Panc1 (cell line): ENCODE results near the gene FAXC. TPM values are rescaled to one million over a fixed set of nuclear protein-coding genes. Genes with fewer than 3 reads are reported as not detected.

Source experiments
- ATAC-seq: fragments of 200-7000 bp; cut with Tn5 transposase; 2 replicates; pipeline ENCODE4 v1.9.1; 2020; ENCODE audit warnings: mild to moderate bottlenecking, moderate library complexity
- BruUV-seq: library from RNA; stranded (reverse); fragments of 400-500 nt; replicated peaks from 2 replicates; lab custom pipeline; 2021; lab: Mats Ljungman, UMichigan
- CTCF ChIA-PET: fragments of 300-600 bp; sonication (Branson Sonifier 250); formaldehyde crosslinking; loops from one replicate; lab custom pipeline; 2022; ENCODE audit warnings: antibody characterized with exemption; lab: Charles Lee
- POLR2A ChIA-PET: fragments of 300-600 bp; sonication (Branson Sonifier 250); formaldehyde crosslinking; loops from one replicate; lab custom pipeline; 2022; ENCODE audit warnings: antibody characterized with exemption; lab: Charles Lee
- DNase-seq: peaks from one replicate; pipeline ENCODE4 v3.0.0-alpha.2; 2010; ENCODE audit warnings: low read depth, low spot score
- H3K27ac ChIP-seq: 2 replicates; pipeline ENCODE4 v1.5.1; 2011; ENCODE audit warnings: mild to moderate bottlenecking, low read length, inconsistent platforms
- H3K27me3 ChIP-seq: fragments of 200-500 bp; sonication (Bioruptor generic); 2 replicates; pipeline ENCODE4 v1.6.0; 2014; ENCODE audit warnings: low read length, inconsistent platforms; ENCODE audit not compliant: control insufficient read depth, insufficient read depth
- H3K36me3 ChIP-seq: fragments of 200-500 bp; sonication (Bioruptor generic); 2 replicates; pipeline ENCODE4 v1.5.1; 2014; ENCODE audit warnings: inconsistent platforms, mild to moderate bottlenecking, low read length, moderate library complexity; ENCODE audit not compliant: control insufficient read depth, insufficient read depth
- H3K4me1 ChIP-seq: 2 replicates; pipeline ENCODE4 v1.5.1; 2011; ENCODE audit warnings: inconsistent platforms, mild to moderate bottlenecking, low read length, moderate library complexity; ENCODE audit not compliant: control insufficient read depth, insufficient read depth
- H3K4me3 ChIP-seq, 2 experiments: 2 replicates each; pipeline ENCODE4 v1.5.1; 2011 to 2012; ENCODE audit warnings: low read depth in 2 of 2, low read length in 2 of 2, mild to moderate bottlenecking in 2 of 2, inconsistent platforms in 1 of 2, moderate library complexity in 1 of 2
- H3K9me3 ChIP-seq: fragments of 200-500 bp; sonication (Bioruptor generic); 2 replicates; pipeline ENCODE4 v1.5.1; 2014; ENCODE audit warnings: low read depth, mild to moderate bottlenecking, inconsistent platforms, low read length, moderate library complexity; ENCODE audit not compliant: control insufficient read depth, insufficient read depth
- POLR2AphosphoS5 ChIP-seq: IDR thresholded peaks from 2 replicates; pipeline ENCODE4 v1.6.1; 2012; ENCODE audit warnings: mild to moderate bottlenecking, low read depth, low read length, moderate library complexity
- SIN3A ChIP-seq: IDR thresholded peaks from 2 replicates; pipeline ENCODE4 v1.6.1; 2012; ENCODE audit warnings: low read depth, mild to moderate bottlenecking, low read length, moderate library complexity, borderline replicate concordance; ENCODE audit not compliant: insufficient read depth
- TCF7L2 ChIP-seq: IDR thresholded peaks from 2 replicates; pipeline ENCODE4 v1.6.1; 2011; ENCODE audit warnings: mild to moderate bottlenecking, low read depth, low read length, inconsistent platforms
- in situ Hi-C: cut with HindIII; loops from 2 replicates; pipeline ENCODE4 v1.10.0; 2016; ENCODE audit warnings: low sequenced_read_pairs, low pct_unique_long_range_greater_than_20kb
- intact Hi-C: fragments of 100-400 bp; cut with micrococcal nuclease; formaldehyde crosslinking; loops from one replicate; pipeline ENCODE4 v1.10.0; 2022; ENCODE audit not compliant: unreplicated experiment
- total RNA-seq: library from RNA; stranded (reverse); gene quantifications from one replicate; pipeline ENCODE4 v1.2.1, GENCODE V29; 2021; ENCODE audit not compliant: unreplicated experiment
- TF ChIP-seq, protein P1 (sequence below), 2 experiments: IDR thresholded peaks; 2 replicates each; pipeline ENCODE4 v1.6.1; 2011 to 2012; ENCODE audit warnings: low read depth in 2 of 2, control low read depth in 1 of 2, low read length in 1 of 2, mild to moderate bottlenecking in 1 of 2, moderate library complexity in 1 of 2; ENCODE audit not compliant: insufficient read depth in 1 of 2
- TF ChIP-seq, protein P2 (sequence below): fragments of 450-650 bp; IDR thresholded peaks from 2 replicates; pipeline ENCODE4 v1.5.1; 2017; ENCODE audit warnings: mild to moderate bottlenecking

Gene FAXC
- total RNA-seq, 1 experiment from 2014 or later: 9.0 TPM

DNA sequence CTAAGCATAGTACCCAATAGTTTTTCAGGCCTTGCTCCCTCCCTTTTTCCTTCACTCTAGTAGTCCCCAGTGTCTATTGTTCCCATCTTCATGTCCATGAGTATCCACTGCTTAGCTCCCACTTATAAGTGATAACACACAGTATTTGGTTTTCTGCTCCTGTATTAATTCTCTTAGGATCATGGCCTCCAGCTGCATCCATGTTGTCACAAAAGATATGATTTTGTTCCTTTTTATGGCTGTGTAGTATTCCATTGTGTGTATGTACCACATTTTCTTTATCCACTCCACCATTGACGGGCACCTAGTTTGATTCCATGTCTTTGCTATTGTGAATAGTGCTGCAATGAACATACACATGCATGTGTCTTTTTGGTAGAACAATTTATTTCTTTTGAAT lies 102.9 kb downstream of the FAXC start:
- BruUV-seq: no TSS peak
- Histone ChIP-seq H3K27ac (no peak overlapping the region), H3K27me3 (no peaks in the 10 kb centered on the region; the same call in 1 of the 2 replicates), H3K4me3 (no peak overlapping the region), H3K36me3 (no peaks in the 10 kb centered on the region), H3K4me1 (no peaks in the 10 kb centered on the region), H3K9me3 (no peaks in the 10 kb centered on the region)
- ChIA-PET CTCF (no interaction called here), POLR2A (no interaction called here)
- intact Hi-C loops: no loop called here
- in situ Hi-C loops: no loop called here
- no peak for ATAC-seq
- TF ChIP-seq TCF7L2 (no peak), POLR2AphosphoS5 (no peak), SIN3A (no peak)
- TF ChIP-seq, protein P1, sequence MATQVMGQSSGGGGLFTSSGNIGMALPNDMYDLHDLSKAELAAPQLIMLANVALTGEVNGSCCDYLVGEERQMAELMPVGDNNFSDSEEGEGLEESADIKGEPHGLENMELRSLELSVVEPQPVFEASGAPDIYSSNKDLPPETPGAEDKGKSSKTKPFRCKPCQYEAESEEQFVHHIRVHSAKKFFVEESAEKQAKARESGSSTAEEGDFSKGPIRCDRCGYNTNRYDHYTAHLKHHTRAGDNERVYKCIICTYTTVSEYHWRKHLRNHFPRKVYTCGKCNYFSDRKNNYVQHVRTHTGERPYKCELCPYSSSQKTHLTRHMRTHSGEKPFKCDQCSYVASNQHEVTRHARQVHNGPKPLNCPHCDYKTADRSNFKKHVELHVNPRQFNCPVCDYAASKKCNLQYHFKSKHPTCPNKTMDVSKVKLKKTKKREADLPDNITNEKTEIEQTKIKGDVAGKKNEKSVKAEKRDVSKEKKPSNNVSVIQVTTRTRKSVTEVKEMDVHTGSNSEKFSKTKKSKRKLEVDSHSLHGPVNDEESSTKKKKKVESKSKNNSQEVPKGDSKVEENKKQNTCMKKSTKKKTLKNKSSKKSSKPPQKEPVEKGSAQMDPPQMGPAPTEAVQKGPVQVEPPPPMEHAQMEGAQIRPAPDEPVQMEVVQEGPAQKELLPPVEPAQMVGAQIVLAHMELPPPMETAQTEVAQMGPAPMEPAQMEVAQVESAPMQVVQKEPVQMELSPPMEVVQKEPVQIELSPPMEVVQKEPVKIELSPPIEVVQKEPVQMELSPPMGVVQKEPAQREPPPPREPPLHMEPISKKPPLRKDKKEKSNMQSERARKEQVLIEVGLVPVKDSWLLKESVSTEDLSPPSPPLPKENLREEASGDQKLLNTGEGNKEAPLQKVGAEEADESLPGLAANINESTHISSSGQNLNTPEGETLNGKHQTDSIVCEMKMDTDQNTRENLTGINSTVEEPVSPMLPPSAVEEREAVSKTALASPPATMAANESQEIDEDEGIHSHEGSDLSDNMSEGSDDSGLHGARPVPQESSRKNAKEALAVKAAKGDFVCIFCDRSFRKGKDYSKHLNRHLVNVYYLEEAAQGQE (IDR thresholded peaks at IDR 0.05; ENCODE audit: insufficient read depth in 1 of 2, low read depth in 2 of 2, low read length in 1 of 2): no peak
- TF ChIP-seq, protein P2, sequence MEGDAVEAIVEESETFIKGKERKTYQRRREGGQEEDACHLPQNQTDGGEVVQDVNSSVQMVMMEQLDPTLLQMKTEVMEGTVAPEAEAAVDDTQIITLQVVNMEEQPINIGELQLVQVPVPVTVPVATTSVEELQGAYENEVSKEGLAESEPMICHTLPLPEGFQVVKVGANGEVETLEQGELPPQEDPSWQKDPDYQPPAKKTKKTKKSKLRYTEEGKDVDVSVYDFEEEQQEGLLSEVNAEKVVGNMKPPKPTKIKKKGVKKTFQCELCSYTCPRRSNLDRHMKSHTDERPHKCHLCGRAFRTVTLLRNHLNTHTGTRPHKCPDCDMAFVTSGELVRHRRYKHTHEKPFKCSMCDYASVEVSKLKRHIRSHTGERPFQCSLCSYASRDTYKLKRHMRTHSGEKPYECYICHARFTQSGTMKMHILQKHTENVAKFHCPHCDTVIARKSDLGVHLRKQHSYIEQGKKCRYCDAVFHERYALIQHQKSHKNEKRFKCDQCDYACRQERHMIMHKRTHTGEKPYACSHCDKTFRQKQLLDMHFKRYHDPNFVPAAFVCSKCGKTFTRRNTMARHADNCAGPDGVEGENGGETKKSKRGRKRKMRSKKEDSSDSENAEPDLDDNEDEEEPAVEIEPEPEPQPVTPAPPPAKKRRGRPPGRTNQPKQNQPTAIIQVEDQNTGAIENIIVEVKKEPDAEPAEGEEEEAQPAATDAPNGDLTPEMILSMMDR: no peak
- DNase-seq: no peak

DNA sequence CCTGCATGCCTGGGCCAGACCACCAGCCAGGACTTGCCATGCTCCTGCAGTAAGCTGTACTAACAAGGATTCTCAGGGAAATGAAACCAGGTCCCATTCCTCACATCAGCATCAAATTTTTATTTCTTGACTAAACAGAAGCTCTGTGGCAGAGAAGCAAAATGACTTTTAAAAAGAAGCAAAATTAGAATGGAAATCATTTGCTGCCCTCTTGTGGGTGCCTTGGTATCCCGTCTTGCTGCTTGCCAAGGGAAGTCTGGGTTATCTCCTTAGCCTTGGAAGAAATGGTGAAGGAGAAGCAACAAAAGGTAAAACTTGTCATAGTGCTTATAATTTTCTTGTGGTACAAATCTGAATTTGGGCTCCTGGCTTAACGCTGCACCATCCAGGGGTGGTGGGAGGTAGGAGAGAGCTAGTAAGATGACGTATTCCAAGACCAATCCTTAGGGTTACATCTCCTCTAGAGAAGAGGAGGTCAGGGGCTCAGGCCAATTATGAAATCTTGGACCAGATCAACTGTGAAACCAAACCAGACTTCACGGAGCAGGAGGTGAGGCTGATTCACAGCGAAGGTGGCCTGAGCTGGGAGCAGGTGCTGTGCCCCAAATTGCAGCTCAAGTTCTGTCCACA lies 107.5 kb downstream of the FAXC start:
- ChIA-PET CTCF (interaction anchor here (0.6 kb wide), 1 partner anchor 46 kb away, joined by 3 read pairs; no protein-coding TSS in a partner anchor), POLR2A (interaction anchor here (0.5 kb wide), 1 partner anchor 974 kb away, joined by 18 read pairs; no protein-coding TSS in a partner anchor)
- BruUV-seq: no TSS peak
- in situ Hi-C loops: no loop called here
- Histone ChIP-seq H3K27me3 (no peaks in the 10 kb centered on the region; the same call in 1 of the 2 replicates), H3K4me1 (no peaks in the 10 kb centered on the region), H3K27ac (no peak overlapping the region), H3K36me3 (no peaks in the 10 kb centered on the region), H3K4me3 (no peak overlapping the region), H3K9me3 (no peaks in the 10 kb centered on the region)
- DNase-seq (no peak), ATAC-seq (peak; percentile 51)
- TF ChIP-seq POLR2AphosphoS5: no peak
- TF ChIP-seq, protein P2: peak; percentile 69
- intact Hi-C loops: loop anchor here (5.0 kb wide), 1 partner anchor 90 kb away; no protein-coding TSS in a partner anchor
